DMS53 treated with DMSO at 0.1 percent for 48 hours (cell line): ENCODE measurements around the gene WDR93.
"Not testable (repeated sequence)": the region's sequence is repeated elsewhere in the genome, so short reads cannot be mapped to it uniquely, and the experiment has no call there.

Source experiments
- DNase-seq: peaks from one replicate; lab custom pipeline; 2025; ENCODE audit not compliant: unreplicated experiment; lab: John Stamatoyannopoulos, UW

Gene WDR93

GRCh38 chr15:89784686-89784960, 94.0 kb downstream of the WDR93 start:
- no peak for DNase-seq

- no peak for DNase-seq
These were observed 94.6 kb downstream of the WDR93 start for GRCh38 chr15:89785064-89785773.

GRCh38 chr15:89785774-89786140, 95.1 kb downstream of the WDR93 start:
- no peak for DNase-seq

- DNase-seq: no peak
These were observed 97.3 kb downstream of the WDR93 start for GRCh38 chr15:89787944-89788343.

GRCh38 chr15:89788585-89788984, 98.0 kb downstream of the WDR93 start:
- DNase-seq: not testable (repeated sequence)

DNA sequence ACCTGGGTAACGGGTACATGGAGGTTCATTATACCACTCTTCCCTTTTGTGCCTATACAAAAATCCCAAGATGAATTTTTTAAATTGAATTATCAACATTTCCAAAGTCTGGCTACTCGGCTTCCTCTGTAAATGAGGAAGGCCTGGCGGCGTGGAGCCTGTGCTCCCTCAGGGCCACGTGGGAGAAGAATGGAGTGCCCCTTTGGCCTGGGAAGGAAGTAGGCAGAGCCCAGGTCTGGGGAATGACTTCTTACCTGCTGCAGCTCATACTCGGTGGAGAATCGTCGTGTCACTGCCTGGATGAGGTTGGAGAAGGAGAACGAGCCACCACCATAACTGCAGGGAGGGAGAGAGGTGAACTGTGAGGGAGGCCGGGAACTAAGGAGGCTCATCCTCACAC, 99.6 kb downstream of the WDR93 start:
- DNase-seq: no peak

DNA sequence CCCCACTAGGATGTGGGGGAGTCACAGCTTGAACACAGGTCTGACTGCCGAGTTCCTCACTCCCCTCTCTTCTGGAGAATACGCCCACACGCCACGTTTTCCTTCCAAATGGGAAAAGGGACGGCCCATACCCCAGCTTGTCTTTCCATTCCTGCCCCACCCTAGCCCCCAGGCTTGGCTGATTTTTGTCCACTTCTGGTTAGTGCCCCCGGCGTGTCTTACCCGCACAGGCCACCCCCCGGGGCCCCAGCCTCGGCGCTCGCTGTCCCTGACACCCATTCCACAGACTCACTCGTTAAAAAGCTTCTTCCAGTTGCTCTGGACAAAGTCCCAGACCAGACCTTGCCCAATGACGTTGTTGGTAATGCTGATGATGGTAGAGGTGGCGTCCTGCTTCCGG, 100.0 kb downstream of the WDR93 start:
- DNase-seq: no peak

DNA sequence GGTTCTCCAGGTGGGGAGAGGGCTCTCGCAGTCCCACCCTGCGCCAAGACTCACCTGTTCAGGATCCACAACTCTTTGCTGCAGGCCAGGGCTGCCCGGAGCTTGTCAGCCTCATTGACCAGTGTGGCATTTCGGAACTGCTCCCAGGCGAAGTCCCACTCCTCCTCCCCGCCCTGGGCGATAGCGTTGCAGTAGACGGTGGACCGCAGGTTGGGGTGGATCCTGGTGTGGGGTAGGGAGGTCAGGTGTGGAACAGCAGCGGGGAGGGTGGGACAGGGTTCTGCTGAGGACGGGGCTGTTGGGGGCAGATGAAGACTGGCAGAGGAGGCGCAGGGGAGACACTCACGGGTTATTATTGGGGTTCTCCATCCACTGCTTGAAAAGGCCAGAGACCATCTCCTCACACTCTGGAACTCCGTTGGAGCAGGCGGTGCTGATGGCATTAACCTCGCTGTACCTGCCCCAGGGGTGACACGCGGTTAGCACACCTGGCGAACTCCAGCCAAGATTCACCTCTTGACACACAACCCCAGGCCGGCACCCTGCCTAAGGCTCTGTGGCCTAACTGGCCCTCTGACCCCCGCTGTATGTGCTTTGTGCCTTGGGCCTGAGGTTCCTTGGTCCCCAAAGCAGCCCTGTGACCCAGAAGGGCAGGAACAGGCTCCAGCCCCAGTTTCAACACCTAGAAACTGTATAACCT, 101.6 kb downstream of the WDR93 start:
- DNase-seq: no peak
